Lower leg skin (tissue), 3 donors: ENCODE data around the gene DLG3.

Source experiments
- CTCF ChIP-seq, 3 donors: fragments of 450-650 bp; IDR thresholded peaks; one replicate each; pipeline ENCODE4 v1.5.1; 2016; ENCODE audit warnings: antibody characterized with exemption in 3 of 3, mild to moderate bottlenecking in 3 of 3, moderate library complexity in 2 of 3
- POLR2A ChIP-seq, 2 donors: fragments of 450-650 bp; IDR thresholded peaks; one replicate each; pipeline ENCODE4 v1.6.1; 2016 to 2017; ENCODE audit warnings: antibody characterized with exemption in 2 of 2, mild to moderate bottlenecking in 1 of 2, moderate library complexity in 1 of 2

GRCh38 chrX:70497026-70497425 lies 52.4 kb downstream of the DLG3 start:
- TF ChIP-seq CTCF (IDR thresholded peaks at IDR 0.05): no peak
- TF ChIP-seq POLR2A (IDR thresholded peaks at IDR 0.05): no peak
